GM12801 (cell line): Measurements from ENCODE around the gene BCOR.

Experiments
- TF ChIP-seq, protein P1 (sequence below): IDR thresholded peaks from one replicate; pipeline ENCODE4 v1.5.1; 2011; ENCODE audit warnings: control low read depth; ENCODE audit not compliant: insufficient read length; ENCODE audit errors: extremely low read depth

BCOR gene

DNA sequence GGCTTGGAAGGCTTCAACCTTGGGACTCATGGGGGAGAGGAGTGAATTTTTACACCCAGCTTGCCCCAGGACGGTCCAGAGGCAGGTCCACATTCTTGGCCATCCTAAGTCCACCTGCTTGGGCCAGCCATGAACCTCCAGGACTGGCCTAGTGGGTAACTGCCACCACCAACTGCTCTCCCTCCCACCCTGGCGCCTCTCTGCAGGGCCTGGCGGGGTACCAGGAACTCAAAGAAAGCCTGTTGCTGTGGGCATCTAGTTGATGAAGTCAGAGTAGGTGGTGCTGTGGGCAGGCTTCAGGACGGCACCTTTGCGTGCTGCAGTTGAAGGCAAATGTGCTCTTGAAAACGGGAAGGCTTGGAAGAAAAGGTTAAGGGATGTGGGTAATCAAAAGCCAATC, 12.0 kb downstream of the BCOR start:
- TF ChIP-seq, protein P1, sequence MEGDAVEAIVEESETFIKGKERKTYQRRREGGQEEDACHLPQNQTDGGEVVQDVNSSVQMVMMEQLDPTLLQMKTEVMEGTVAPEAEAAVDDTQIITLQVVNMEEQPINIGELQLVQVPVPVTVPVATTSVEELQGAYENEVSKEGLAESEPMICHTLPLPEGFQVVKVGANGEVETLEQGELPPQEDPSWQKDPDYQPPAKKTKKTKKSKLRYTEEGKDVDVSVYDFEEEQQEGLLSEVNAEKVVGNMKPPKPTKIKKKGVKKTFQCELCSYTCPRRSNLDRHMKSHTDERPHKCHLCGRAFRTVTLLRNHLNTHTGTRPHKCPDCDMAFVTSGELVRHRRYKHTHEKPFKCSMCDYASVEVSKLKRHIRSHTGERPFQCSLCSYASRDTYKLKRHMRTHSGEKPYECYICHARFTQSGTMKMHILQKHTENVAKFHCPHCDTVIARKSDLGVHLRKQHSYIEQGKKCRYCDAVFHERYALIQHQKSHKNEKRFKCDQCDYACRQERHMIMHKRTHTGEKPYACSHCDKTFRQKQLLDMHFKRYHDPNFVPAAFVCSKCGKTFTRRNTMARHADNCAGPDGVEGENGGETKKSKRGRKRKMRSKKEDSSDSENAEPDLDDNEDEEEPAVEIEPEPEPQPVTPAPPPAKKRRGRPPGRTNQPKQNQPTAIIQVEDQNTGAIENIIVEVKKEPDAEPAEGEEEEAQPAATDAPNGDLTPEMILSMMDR: no peak

DNA sequence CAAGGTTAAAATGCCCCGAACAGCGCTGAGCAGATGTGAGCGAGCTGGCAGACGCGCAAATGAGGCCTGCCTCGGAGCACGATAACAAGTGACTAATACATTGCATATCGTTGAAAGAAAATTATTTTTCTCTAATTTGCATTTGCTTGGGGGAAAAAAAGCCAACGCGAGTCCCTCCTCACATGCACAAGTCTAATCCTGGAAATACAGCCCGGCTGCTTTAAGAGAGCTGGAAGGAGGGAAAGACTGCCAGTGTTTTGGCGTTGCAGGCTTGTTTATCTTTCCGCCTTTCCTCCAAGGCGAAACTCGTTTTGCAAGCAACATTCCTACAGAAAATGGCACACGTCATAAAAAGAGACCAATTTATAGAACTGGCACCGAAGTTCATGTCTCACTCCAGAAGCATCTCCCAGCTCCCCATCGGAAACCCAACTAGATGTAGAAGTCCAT, 12.6 kb downstream of the BCOR start:
- TF ChIP-seq, protein P1: no peak

DNA sequence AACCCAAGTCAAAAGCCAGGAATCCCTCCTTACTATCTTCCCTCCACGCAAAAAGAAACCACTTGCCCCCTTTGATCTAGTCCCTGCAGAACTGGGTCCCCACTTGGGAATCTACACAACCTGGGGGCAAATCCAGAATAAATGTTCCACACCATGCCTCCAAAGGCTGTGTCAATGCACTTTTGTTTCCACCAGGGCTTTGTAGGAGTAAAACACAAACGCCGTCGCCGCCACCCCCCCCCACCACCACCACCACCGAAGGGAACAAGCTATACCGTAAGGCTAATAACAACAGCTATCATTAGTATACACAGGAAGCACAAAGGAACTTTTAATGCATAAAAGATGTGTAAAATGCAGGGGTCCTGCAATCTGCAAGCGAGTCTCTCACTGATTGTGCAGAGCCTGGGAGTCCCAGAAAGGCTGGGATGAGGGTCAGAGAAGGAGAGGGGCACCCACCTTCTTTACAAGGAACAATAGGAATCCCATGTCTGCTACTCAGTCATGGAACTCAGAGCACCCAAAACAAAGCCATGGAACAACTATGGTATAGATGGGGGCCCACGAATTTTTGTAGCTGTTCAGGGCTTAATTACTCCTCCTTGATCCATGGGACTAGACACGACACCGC, 13.2 kb downstream of the BCOR start:
- TF ChIP-seq, protein P1: no peak

DNA sequence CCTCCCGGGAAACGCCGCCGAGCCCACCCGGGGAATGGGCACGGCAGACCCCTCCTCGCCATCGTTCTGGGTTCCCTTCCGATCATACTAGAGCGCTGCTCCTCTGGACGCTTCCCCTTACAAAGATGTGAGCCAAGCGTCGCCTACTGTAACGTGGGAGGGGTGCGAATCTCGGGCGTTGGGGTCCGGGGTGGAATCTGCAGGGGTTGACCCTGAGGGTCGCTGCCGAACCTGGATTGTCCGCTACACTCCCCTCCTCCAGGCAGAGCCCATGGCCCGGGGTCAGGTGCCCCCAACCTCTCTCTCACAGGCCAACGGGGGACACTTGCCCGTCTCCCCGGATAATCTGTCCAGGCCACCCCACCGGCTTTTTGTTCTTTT, 13.8 kb downstream of the BCOR start:
- TF ChIP-seq, protein P1: no peak

DNA sequence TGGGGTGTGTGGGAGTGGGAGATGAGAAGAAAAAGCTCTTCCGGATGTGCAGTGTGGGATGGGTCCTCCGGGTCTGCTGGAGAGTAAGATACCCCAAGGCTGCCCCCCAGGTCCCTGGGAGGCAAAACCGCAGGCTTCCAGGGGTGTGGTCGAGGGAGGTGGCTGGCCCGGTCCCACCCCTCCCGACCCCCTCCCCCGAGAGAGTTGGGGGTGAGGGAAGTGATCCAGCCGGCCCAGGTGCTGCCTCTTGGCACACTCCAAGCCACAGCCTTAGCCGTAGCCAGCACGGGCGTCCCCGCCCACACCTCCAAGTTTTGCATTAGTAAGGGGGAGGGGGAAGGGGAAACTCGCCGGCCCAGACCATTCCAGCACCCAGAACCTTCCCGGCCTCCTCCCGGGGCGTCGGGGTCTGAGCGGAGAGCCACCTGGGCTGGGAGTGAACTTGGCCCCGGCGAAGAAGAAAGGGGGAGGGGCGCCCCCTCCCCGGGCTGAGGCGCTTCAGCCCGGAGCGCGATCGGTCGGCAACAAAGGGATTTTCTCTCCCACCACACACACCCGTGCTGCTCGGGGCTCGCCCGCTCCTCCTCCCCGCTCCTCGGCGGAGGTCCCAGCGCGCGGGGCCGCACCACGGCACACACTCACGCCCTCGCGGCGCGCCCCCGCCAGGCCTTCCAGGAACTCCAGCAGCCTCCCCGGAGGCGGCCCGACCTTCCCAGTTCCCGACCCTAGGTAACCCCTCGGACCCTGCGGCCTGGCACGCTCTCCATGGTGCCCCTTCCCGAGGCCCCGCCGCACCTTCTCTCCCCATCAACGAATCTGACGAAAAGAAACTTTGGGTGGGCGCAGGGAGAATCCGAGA, 14.4 kb downstream of the BCOR start:
- TF ChIP-seq, protein P1: no peak

DNA sequence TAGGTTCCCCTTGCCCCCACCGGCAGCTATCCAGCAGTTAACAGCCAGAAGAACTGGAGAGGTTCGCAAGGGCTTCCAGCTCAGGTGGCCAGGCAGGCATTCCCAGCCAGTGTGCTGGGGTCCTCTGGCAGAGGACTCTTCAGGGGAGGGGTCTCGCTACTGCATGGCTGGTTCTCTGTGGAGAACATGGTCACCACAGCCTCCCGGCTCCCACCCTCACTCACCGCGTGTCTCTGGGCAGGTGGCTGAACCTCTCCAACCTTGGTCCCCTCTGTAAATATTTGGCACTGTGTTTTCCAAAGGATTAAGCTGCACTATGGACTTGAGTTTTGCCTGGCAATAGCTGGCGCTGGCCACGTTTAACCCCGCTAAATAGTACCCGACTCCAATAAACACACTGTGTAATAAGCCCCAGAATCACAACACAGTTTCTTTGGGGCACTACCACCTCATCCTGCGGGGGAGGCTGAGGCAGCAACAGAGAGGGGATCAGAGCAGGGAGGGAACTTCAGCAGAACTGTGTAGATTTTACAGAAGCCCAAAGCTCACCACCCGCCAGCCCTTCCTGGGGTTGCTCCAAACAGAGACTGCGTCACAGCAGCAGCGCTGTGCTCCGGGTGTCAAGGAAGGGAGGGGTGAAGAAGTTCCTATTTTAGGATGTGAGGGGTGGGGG, 15.2 kb downstream of the BCOR start:
- TF ChIP-seq, protein P1: no peak

DNA sequence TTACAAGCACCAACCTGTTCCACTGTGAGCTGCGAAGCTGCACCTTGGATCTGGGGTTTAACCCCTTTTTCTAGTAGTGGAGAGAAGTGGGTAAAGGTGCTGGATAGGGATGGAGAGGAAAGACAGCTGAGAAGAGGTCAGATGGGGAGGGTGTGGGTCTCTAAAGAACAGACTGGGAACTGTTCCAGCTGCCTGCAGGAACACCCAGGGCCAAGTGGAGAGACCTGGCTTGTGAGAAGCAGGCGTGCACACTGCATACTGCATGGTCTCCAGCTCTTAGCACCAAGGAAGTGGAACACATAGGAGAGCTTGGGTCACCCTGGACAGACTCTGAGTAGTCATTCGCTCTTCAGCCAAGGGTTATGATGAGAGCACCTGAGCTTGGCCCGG, 16.1 kb downstream of the BCOR start:
- TF ChIP-seq, protein P1: no peak
